Measurements from ENCODE around the gene ZNF804B.

ZNF804B gene

GRCh38 chr7:89182116-89182515, 422.6 kb downstream of the ZNF804B start:
- H4K91ac ChIP-seq (ENCODE audit: low read depth, low read length) = no peak overlapping the region
- no peak overlapping the region for H2BK120ac ChIP-seq (ENCODE audit: insufficient read depth, low read length, poor library complexity)
- H3K4me2 ChIP-seq (ENCODE audit: low read length) = no peak overlapping the region
- no peak for DNase-seq
- no peak overlapping the region for H3K27ac ChIP-seq (ENCODE audit: low read depth, low read length)
- no peak overlapping the region for H3K23ac ChIP-seq (ENCODE audit: low read length)
- no peak overlapping the region for H2BK12ac ChIP-seq (ENCODE audit: low read length)
- no CpG with 5 or more reads among the region's 2 CpGs for WGBS (ENCODE audit: extremely low coverage, insufficient coverage, insufficient read length)
- no peak overlapping the region for H3K4ac ChIP-seq (ENCODE audit: low read depth, low read length)
- no peak overlapping the region for H2AFZ ChIP-seq (ENCODE audit: insufficient read depth, low read length, poor library complexity)
- no peaks in the 10 kb centered on the region for H3K79me2 ChIP-seq (ENCODE audit: control insufficient read depth, insufficient read depth, low read length, poor library complexity)
- no peaks in the 10 kb centered on the region for H3K36me3 ChIP-seq (ENCODE audit: control insufficient read depth in 1 of 2, insufficient read depth in 2 of 2, low read length in 2 of 2)
- H3K4me3 ChIP-seq (ENCODE audit: low read depth, low read length) = no peak overlapping the region
- no peak overlapping the region for H4K12ac ChIP-seq (ENCODE audit: low read depth, low read length)
- no peak overlapping the region for H3K9ac ChIP-seq (ENCODE audit: low read length)
- no peak overlapping the region for H2AK5ac ChIP-seq (ENCODE audit: low read length)
- H3K14ac ChIP-seq (ENCODE audit: low read length) = no peak overlapping the region
- H4K8ac ChIP-seq (ENCODE audit: low read depth, low read length) = no peak overlapping the region
- H2BK5ac ChIP-seq (ENCODE audit: low read depth, low read length, poor library complexity) = no peak overlapping the region
- H3K79me1 ChIP-seq (ENCODE audit: low read length) = no peaks in the 10 kb centered on the region
- no peaks in the 10 kb centered on the region for H3K4me1 ChIP-seq (ENCODE audit: control insufficient read depth in 1 of 2, insufficient read depth in 2 of 2, low read length in 2 of 2)
- no peaks in the 10 kb centered on the region for H3K27me3 ChIP-seq (ENCODE audit: insufficient read depth, low read length)
- H3K9me3 ChIP-seq (ENCODE audit: insufficient read depth, low read depth, low read length) = no peaks in the 10 kb centered on the region
- H3K18ac ChIP-seq (ENCODE audit: low read length) = no peak overlapping the region

GRCh38 chr7:89183712-89184111, 424.2 kb downstream of the ZNF804B start:
- no peaks in the 10 kb centered on the region for H3K4me1 ChIP-seq (ENCODE audit: control insufficient read depth in 1 of 2, insufficient read depth in 2 of 2, low read length in 2 of 2)
- no peaks in the 10 kb centered on the region for H3K36me3 ChIP-seq (ENCODE audit: control insufficient read depth in 1 of 2, insufficient read depth in 2 of 2, low read length in 2 of 2)
- H2AFZ ChIP-seq (ENCODE audit: insufficient read depth, low read length, poor library complexity) = no peak overlapping the region
- H2AK5ac ChIP-seq (ENCODE audit: low read length) = no peak overlapping the region
- H3K27ac ChIP-seq (ENCODE audit: low read depth, low read length) = no peak overlapping the region
- H3K79me1 ChIP-seq (ENCODE audit: low read length) = no peaks in the 10 kb centered on the region
- H3K9ac ChIP-seq (ENCODE audit: low read length) = no peak overlapping the region
- WGBS (ENCODE audit: extremely low coverage, insufficient coverage, insufficient read length) = no CpG with 5 or more reads among the region's 5 CpGs
- H4K8ac ChIP-seq (ENCODE audit: low read depth, low read length) = no peak overlapping the region
- H3K79me2 ChIP-seq (ENCODE audit: control insufficient read depth, insufficient read depth, low read length, poor library complexity) = no peaks in the 10 kb centered on the region
- no peak overlapping the region for H4K91ac ChIP-seq (ENCODE audit: low read depth, low read length)
- no peaks in the 10 kb centered on the region for H3K27me3 ChIP-seq (ENCODE audit: insufficient read depth, low read length)
- H3K4me2 ChIP-seq (ENCODE audit: low read length) = no peak overlapping the region
- H3K4me3 ChIP-seq (ENCODE audit: low read depth, low read length) = no peak overlapping the region
- no peak overlapping the region for H2BK5ac ChIP-seq (ENCODE audit: low read depth, low read length, poor library complexity)
- no peak overlapping the region for H3K18ac ChIP-seq (ENCODE audit: low read length)
- no peak for DNase-seq
- H2BK12ac ChIP-seq (ENCODE audit: low read length) = no peak overlapping the region
- H3K14ac ChIP-seq (ENCODE audit: low read length) = no peak overlapping the region
- H3K4ac ChIP-seq (ENCODE audit: low read depth, low read length) = no peak overlapping the region
- H4K12ac ChIP-seq (ENCODE audit: low read depth, low read length) = no peak overlapping the region
- no peak overlapping the region for H2BK120ac ChIP-seq (ENCODE audit: insufficient read depth, low read length, poor library complexity)
- no peak overlapping the region for H3K23ac ChIP-seq (ENCODE audit: low read length)
- H3K9me3 ChIP-seq (ENCODE audit: insufficient read depth, low read depth, low read length) = no peaks in the 10 kb centered on the region

GRCh38 chr7:89200758-89201157, 441.3 kb downstream of the ZNF804B start:
- DNase-seq = no peak
- H2AFZ ChIP-seq (ENCODE audit: insufficient read depth, low read length, poor library complexity) = no peak overlapping the region
- H2AK5ac ChIP-seq (ENCODE audit: low read length) = no peak overlapping the region
- no peak overlapping the region for H3K14ac ChIP-seq (ENCODE audit: low read length)
- no peaks in the 10 kb centered on the region for H3K36me3 ChIP-seq (ENCODE audit: control insufficient read depth in 1 of 2, insufficient read depth in 2 of 2, low read length in 2 of 2)
- no peak overlapping the region for H3K18ac ChIP-seq (ENCODE audit: low read length)
- H2BK5ac ChIP-seq (ENCODE audit: low read depth, low read length, poor library complexity) = no peak overlapping the region
- no peaks in the 10 kb centered on the region for H3K79me2 ChIP-seq (ENCODE audit: control insufficient read depth, insufficient read depth, low read length, poor library complexity)
- no peak overlapping the region for H3K4me3 ChIP-seq (ENCODE audit: low read depth, low read length)
- no peak overlapping the region for H4K91ac ChIP-seq (ENCODE audit: low read depth, low read length)
- H3K79me1 ChIP-seq (ENCODE audit: low read length) = no peaks in the 10 kb centered on the region
- H2BK120ac ChIP-seq (ENCODE audit: insufficient read depth, low read length, poor library complexity) = no peak overlapping the region
- H3K9me3 ChIP-seq (ENCODE audit: insufficient read depth, low read depth, low read length) = no peaks in the 10 kb centered on the region
- H3K4me2 ChIP-seq (ENCODE audit: low read length) = no peak overlapping the region
- no peaks in the 10 kb centered on the region for H3K4me1 ChIP-seq (ENCODE audit: control insufficient read depth in 1 of 2, insufficient read depth in 2 of 2, low read length in 2 of 2)
- H3K27ac ChIP-seq (ENCODE audit: low read depth, low read length) = no peak overlapping the region
- H4K8ac ChIP-seq (ENCODE audit: low read depth, low read length) = no peak overlapping the region
- no peaks in the 10 kb centered on the region for H3K27me3 ChIP-seq (ENCODE audit: insufficient read depth, low read length)
- H2BK12ac ChIP-seq (ENCODE audit: low read length) = no peak overlapping the region
- no peak overlapping the region for H3K4ac ChIP-seq (ENCODE audit: low read depth, low read length)
- no CpG with 5 or more reads among the region's 2 CpGs for WGBS (ENCODE audit: extremely low coverage, insufficient coverage, insufficient read length)
- H3K23ac ChIP-seq (ENCODE audit: low read length) = no peak overlapping the region
- no peak overlapping the region for H4K12ac ChIP-seq (ENCODE audit: low read depth, low read length)
- H3K9ac ChIP-seq (ENCODE audit: low read length) = no peak overlapping the region

GRCh38 chr7:89223900-89224395, 464.4 kb downstream of the ZNF804B start:
- Histone ChIP-seq H2BK120ac (ENCODE audit: insufficient read depth, low read length, poor library complexity) (no peak overlapping the region), H2AFZ (ENCODE audit: insufficient read depth, low read length, poor library complexity) (no peak overlapping the region), H3K27me3 (ENCODE audit: insufficient read depth, low read length) (no peaks in the 10 kb centered on the region), H4K12ac (ENCODE audit: low read depth, low read length) (no peak overlapping the region), H3K14ac (ENCODE audit: low read length) (no peak overlapping the region), H3K79me1 (ENCODE audit: low read length) (no peaks in the 10 kb centered on the region), H3K27ac (ENCODE audit: low read depth, low read length) (no peak overlapping the region), H3K18ac (ENCODE audit: low read length) (no peak overlapping the region), H3K4ac (ENCODE audit: low read depth, low read length) (no peak overlapping the region), H3K4me1 (ENCODE audit: control insufficient read depth in 1 of 2, insufficient read depth in 2 of 2, low read length in 2 of 2) (no peaks in the 10 kb centered on the region), H2BK12ac (ENCODE audit: low read length) (no peak overlapping the region), H4K8ac (ENCODE audit: low read depth, low read length) (no peak overlapping the region), H2BK5ac (ENCODE audit: low read depth, low read length, poor library complexity) (no peak overlapping the region), H3K4me3 (ENCODE audit: low read depth, low read length) (no peak overlapping the region), H3K9me3 (ENCODE audit: insufficient read depth, low read depth, low read length) (peaks cover 1% of the 10 kb centered on the region), H3K79me2 (ENCODE audit: control insufficient read depth, insufficient read depth, low read length, poor library complexity) (no peaks in the 10 kb centered on the region), H3K23ac (ENCODE audit: low read length) (no peak overlapping the region), H2AK5ac (ENCODE audit: low read length) (no peak overlapping the region), H4K91ac (ENCODE audit: low read depth, low read length) (no peak overlapping the region), H3K36me3 (ENCODE audit: control insufficient read depth in 1 of 2, insufficient read depth in 2 of 2, low read length in 2 of 2) (no peaks in the 10 kb centered on the region), H3K9ac (ENCODE audit: low read length) (no peak overlapping the region), H3K4me2 (ENCODE audit: low read length) (no peak overlapping the region)
- no peak for DNase-seq
- WGBS (ENCODE audit: extremely low coverage, insufficient coverage, insufficient read length) = 100% methylated on average over 1 of the region's 2 CpGs
